T-helper 2 cell (primary cell): ENCODE measurements around the gene NR3C1.
A peak's percentile ranks its signal among the peaks of the same experiment; 100 is the strongest.

ENCODE experiments used
- DNase-seq, 5 experiments: peaks; one replicate each; pipeline versions ENCODE4 v3.0.0 to v3.0.0-alpha.2; 2012 to 2022

NR3C1 gene

DNA sequence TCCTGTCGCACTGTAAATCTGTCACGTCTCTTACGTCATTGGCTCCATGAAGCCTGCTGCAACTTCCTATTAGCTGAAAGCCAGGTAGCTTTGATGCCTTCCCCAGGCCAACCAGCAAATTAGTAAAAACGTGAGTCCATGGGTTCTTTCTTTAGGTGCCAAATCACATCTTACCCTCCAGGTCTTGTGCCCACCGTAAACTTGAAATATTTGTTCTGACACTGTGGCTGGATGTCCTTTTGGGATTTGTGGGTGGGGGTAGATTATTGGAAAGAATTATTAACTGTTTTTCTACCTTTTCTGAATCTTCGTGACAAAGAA is 172.8 kb downstream of the NR3C1 start:
- no peak for DNase-seq

- DNase-seq = peak in 2 of 5 experiments; percentile 38 to 92
These were observed 173.4 kb downstream of the NR3C1 start for GRCh38 chr5:143229896-143230675.

DNA sequence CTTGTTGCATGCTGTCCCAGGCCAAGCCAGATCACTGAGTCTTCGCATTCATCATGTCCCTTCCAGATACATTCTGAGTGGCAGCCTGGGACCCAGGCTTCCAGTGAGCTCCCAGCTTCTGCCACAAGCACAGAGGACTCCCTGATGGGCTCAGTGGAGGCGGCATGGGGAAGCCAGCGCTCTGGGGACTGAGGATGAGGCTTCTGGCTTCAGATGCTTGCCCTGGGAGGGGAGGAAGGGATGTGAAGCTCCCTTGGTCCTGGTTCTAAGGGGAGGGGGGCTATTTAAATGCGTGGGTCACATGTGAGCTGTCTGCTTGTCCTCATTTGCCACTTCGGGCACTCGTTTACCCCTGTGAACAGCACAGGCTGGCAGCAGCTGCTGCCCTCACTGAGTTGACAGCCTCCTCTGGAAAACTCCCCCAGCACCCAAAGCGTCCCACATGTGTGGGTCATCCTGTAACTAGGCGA is 174.0 kb downstream of the NR3C1 start:
- DNase-seq = peak in 2 of 5 experiments; percentile 28 to 40

GRCh38 chr5:143228597-143229293 is 174.7 kb downstream of the NR3C1 start:
- DNase-seq = peak in 1 of 5 experiments; percentile 66
